Neuronal stem cell (in vitro differentiated cells): ENCODE measurements around the gene ABHD10.

ENCODE experiments used
- DNase-seq: peaks from one replicate; pipeline ENCODE4 v3.0.0-alpha.2; 2013; ENCODE audit warnings: low spot score
- H2AFZ ChIP-seq: one replicate; pipeline ENCODE4 v1.6.1; 2013; ENCODE audit warnings: mild to moderate bottlenecking, low read length, inconsistent platforms
- H2AK5ac ChIP-seq: 2 replicates; pipeline ENCODE4 v1.6.1; 2013; ENCODE audit warnings: low read depth, mild to moderate bottlenecking, inconsistent platforms, low read length, moderate library complexity, mixed read lengths
- H2BK120ac ChIP-seq: 2 replicates; pipeline ENCODE4 v1.6.1; 2013; ENCODE audit warnings: low read depth, mild to moderate bottlenecking, inconsistent platforms, low read length, moderate library complexity, mixed read lengths
- H2BK12ac ChIP-seq: one replicate; pipeline ENCODE4 v1.6.1; 2013; ENCODE audit warnings: low read length, inconsistent platforms
- H2BK15ac ChIP-seq: 2 replicates; pipeline ENCODE4 v1.6.1; 2013; ENCODE audit warnings: mild to moderate bottlenecking, low read length, inconsistent platforms, mixed read lengths
- H2BK5ac ChIP-seq: one replicate; pipeline ENCODE4 v1.6.1; 2013; ENCODE audit warnings: inconsistent platforms, mild to moderate bottlenecking, low read length, moderate library complexity
- H3K14ac ChIP-seq: one replicate; pipeline ENCODE4 v1.6.1; 2013; ENCODE audit warnings: low read length, inconsistent platforms
- H3K18ac ChIP-seq: 2 replicates; pipeline ENCODE4 v1.6.1; 2013; ENCODE audit warnings: low read length, inconsistent platforms
- H3K23ac ChIP-seq: 2 replicates; pipeline ENCODE4 v1.6.1; 2013; ENCODE audit warnings: low read depth, mild to moderate bottlenecking, mixed read lengths, low read length, inconsistent platforms; ENCODE audit not compliant: poor library complexity
- H3K27ac ChIP-seq: replicated peaks from 3 replicates; pipeline ENCODE4 v1.5.1; 2013; ENCODE audit warnings: low read length, inconsistent platforms
- H3K27me3 ChIP-seq, 3 experiments: 2 replicates each; pipeline ENCODE4 v1.6.1; 2013; ENCODE audit warnings: low read length in 3 of 3, mild to moderate bottlenecking in 2 of 3, inconsistent platforms in 1 of 3, low read depth in 1 of 3, mixed read lengths in 1 of 3, moderate library complexity in 1 of 3; ENCODE audit not compliant: control insufficient read depth in 3 of 3, insufficient read depth in 3 of 3
- H3K36me3 ChIP-seq, 2 donors: replicated peaks in 1 of 2; 2 replicates each; pipeline ENCODE4 v1.6.1; 2013; ENCODE audit warnings: low read length in 2 of 2; ENCODE audit not compliant: control insufficient read depth in 2 of 2, insufficient read depth in 2 of 2
- H3K4ac ChIP-seq: 2 replicates; pipeline ENCODE4 v1.6.1; 2013; ENCODE audit warnings: inconsistent platforms, mild to moderate bottlenecking, low read length, moderate library complexity
- H3K4me1 ChIP-seq, 2 donors: 1 replicate in 1 of 2; 2 replicates in 1 of 2; pipeline ENCODE4 v1.6.1; 2013; ENCODE audit warnings: low read length in 2 of 2, low read depth in 1 of 2; ENCODE audit not compliant: control insufficient read depth in 2 of 2, insufficient read depth in 1 of 2
- H3K4me2 ChIP-seq: one replicate; pipeline ENCODE4 v1.6.1; 2013; ENCODE audit warnings: mild to moderate bottlenecking, low read length, inconsistent platforms; ENCODE audit not compliant: insufficient read depth, poor library complexity, severe bottlenecking
- H3K4me3 ChIP-seq, 2 donors: 2 replicates each; pipeline ENCODE4 v1.5.1; 2013; ENCODE audit warnings: low read length in 2 of 2, mild to moderate bottlenecking in 2 of 2, inconsistent platforms in 1 of 2, moderate library complexity in 1 of 2
- H3K79me1 ChIP-seq: one replicate; pipeline ENCODE4 v1.6.1; 2013; ENCODE audit warnings: low read depth, mild to moderate bottlenecking, inconsistent platforms, low read length, moderate library complexity
- H3K9ac ChIP-seq: one replicate; pipeline ENCODE4 v1.6.1; 2013; ENCODE audit warnings: mild to moderate bottlenecking, low read depth, low read length, inconsistent platforms; ENCODE audit not compliant: poor library complexity
- H3K9me3 ChIP-seq, 2 donors: replicated peaks in 1 of 2; 2 replicates each; pipeline versions ENCODE3 to v1.6.1; 2013; ENCODE audit warnings: low read length in 2 of 2, mild to moderate bottlenecking in 2 of 2, inconsistent platforms in 1 of 2, low read depth in 1 of 2, mixed read lengths in 1 of 2, moderate library complexity in 1 of 2; ENCODE audit not compliant: control insufficient read depth in 2 of 2, insufficient read depth in 1 of 2
- H4K8ac ChIP-seq: one replicate; pipeline ENCODE4 v1.6.1; 2013; ENCODE audit warnings: low read depth, mild to moderate bottlenecking, inconsistent platforms, low read length, moderate library complexity
- H4K91ac ChIP-seq: one replicate; pipeline ENCODE4 v1.6.1; 2013; ENCODE audit warnings: low read length, low read depth, mild to moderate bottlenecking, inconsistent platforms; ENCODE audit not compliant: poor library complexity
- WGBS, 2 donors: extraction: QIAGEN DNeasy Blood & Tissue Kit; methylation state at CpG; one replicate each; pipeline ENCODE4 v1.1.7; 2013; ENCODE audit warnings: missing lambda C conversion rate in 2 of 2, mixed read lengths in 1 of 2; ENCODE audit not compliant: insufficient read length in 2 of 2, insufficient replicate concordance in 1 of 2; ENCODE audit errors: extremely low coverage in 2 of 2; 5-methylcytosine and 5-hydroxymethylcytosine counted together

The ABHD10 gene

GRCh38 chr3:111968319-111969054 is 10.3 kb upstream of the ABHD10 start:
- Histone ChIP-seq H2BK15ac (no peak overlapping the region), H3K9me3 (no peaks in the 10 kb centered on the region), H3K4me2 (no peak overlapping the region), H3K4me1 (peaks cover 0 to 21% of the 10 kb centered on the region in 2 donors), H3K79me1 (no peaks in the 10 kb centered on the region), H4K8ac (no peak overlapping the region), H3K27me3 (no peaks in the 10 kb centered on the region), H3K9ac (no peak overlapping the region), H2BK5ac (no peak overlapping the region), H2BK12ac (no peak overlapping the region), H3K4me3 (no peak overlapping the region), H3K27ac (no peak overlapping the region), H3K4ac (no peak overlapping the region), H2BK120ac (no peak overlapping the region), H3K14ac (no peak overlapping the region), H3K23ac (no peak overlapping the region), H4K91ac (no peak overlapping the region), H2AFZ (no peak overlapping the region), H3K18ac (no peak overlapping the region), H3K36me3 (peaks cover 0 to 87% of the 10 kb centered on the region in 2 donors), H2AK5ac (no peak overlapping the region)
- no CpG with 5 or more reads among the region's 5 CpGs for WGBS, 2 donors
- DNase-seq = no peak

GRCh38 chr3:111970376-111970775 is 8.4 kb upstream of the ABHD10 start:
- Histone ChIP-seq H3K79me1 (no peaks in the 10 kb centered on the region), H3K4me3 (no peak overlapping the region), H2BK12ac (no peak overlapping the region), H3K27me3 (no peaks in the 10 kb centered on the region), H3K4ac (no peak overlapping the region), H4K8ac (no peak overlapping the region), H2BK5ac (no peak overlapping the region), H3K4me1 (peaks cover 0 to 21% of the 10 kb centered on the region in 2 donors), H2BK120ac (no peak overlapping the region), H3K4me2 (no peak overlapping the region), H4K91ac (no peak overlapping the region), H3K18ac (no peak overlapping the region), H2AFZ (no peak overlapping the region), H3K9me3 (no peaks in the 10 kb centered on the region), H2BK15ac (no peak overlapping the region), H3K23ac (no peak overlapping the region), H3K27ac (no peak overlapping the region), H3K14ac (no peak overlapping the region), H2AK5ac (no peak overlapping the region), H3K9ac (no peak overlapping the region), H3K36me3 (peaks cover 0 to 87% of the 10 kb centered on the region in 2 donors)
- DNase-seq = no peak
- WGBS, 2 donors = no CpG with 5 or more reads among the region's 3 CpGs

- H3K23ac ChIP-seq = no peak overlapping the region
- WGBS, 2 donors = no CpG with 5 or more reads among the region's 11 CpGs
- peak overlapping the region; percentile 18 for H2AFZ ChIP-seq
- no peaks in the 10 kb centered on the region for H3K27me3 ChIP-seq
- no peak overlapping the region for H3K4ac ChIP-seq
- H2AK5ac ChIP-seq = no peak overlapping the region
- DNase-seq = no peak
- H3K9ac ChIP-seq = no peak overlapping the region
- H3K4me2 ChIP-seq = no peak overlapping the region
- H3K14ac ChIP-seq = no peak overlapping the region
- H3K4me3 ChIP-seq = no peak overlapping the region
- no peak overlapping the region for H4K91ac ChIP-seq
- no peak overlapping the region for H2BK15ac ChIP-seq
- H3K18ac ChIP-seq = no peak overlapping the region
- H3K4me1 ChIP-seq = peaks cover 0 to 21% of the 10 kb centered on the region in 2 donors
- H3K27ac ChIP-seq = no peak overlapping the region
- H3K9me3 ChIP-seq = no peaks in the 10 kb centered on the region
- no peak overlapping the region for H2BK5ac ChIP-seq
- no peak overlapping the region for H2BK120ac ChIP-seq
- peaks cover 0 to 75% of the 10 kb centered on the region in 2 donors for H3K36me3 ChIP-seq
- H3K79me1 ChIP-seq = no peaks in the 10 kb centered on the region
- no peak overlapping the region for H4K8ac ChIP-seq
- H2BK12ac ChIP-seq = no peak overlapping the region
These were observed 7.2 kb upstream of the ABHD10 start for GRCh38 chr3:111971533-111972130.

GRCh38 chr3:111972891-111973290 is 5.9 kb upstream of the ABHD10 start:
- H3K27ac ChIP-seq = no peak overlapping the region
- no CpG with 5 or more reads among the region's 3 CpGs for WGBS, 2 donors
- H2AK5ac ChIP-seq = no peak overlapping the region
- H3K27me3 ChIP-seq = no peaks in the 10 kb centered on the region
- peaks cover 0 to 14% of the 10 kb centered on the region in 2 donors for H3K4me1 ChIP-seq
- no peak overlapping the region for H2BK5ac ChIP-seq
- no peak overlapping the region for H2BK12ac ChIP-seq
- H2AFZ ChIP-seq = no peak overlapping the region
- no peak overlapping the region for H3K23ac ChIP-seq
- no peak overlapping the region for H3K4me3 ChIP-seq
- no peak overlapping the region for H4K8ac ChIP-seq
- H2BK15ac ChIP-seq = no peak overlapping the region
- H3K18ac ChIP-seq = no peak overlapping the region
- H3K9me3 ChIP-seq = no peaks in the 10 kb centered on the region
- no peak overlapping the region for H3K4ac ChIP-seq
- H4K91ac ChIP-seq = no peak overlapping the region
- no peak overlapping the region for H3K14ac ChIP-seq
- peaks cover 0 to 63% of the 10 kb centered on the region in 2 donors for H3K36me3 ChIP-seq
- H3K79me1 ChIP-seq = no peaks in the 10 kb centered on the region
- H3K4me2 ChIP-seq = no peak overlapping the region
- DNase-seq = no peak
- H2BK120ac ChIP-seq = no peak overlapping the region
- H3K9ac ChIP-seq = no peak overlapping the region
